ENCODE results near the gene HACL1. TPM values are rescaled to one million over a fixed set of nuclear protein-coding genes. Genes with fewer than 3 reads are reported as not detected.
"Not testable (repeated sequence)": the region's sequence is repeated elsewhere in the genome, so short reads cannot be mapped to it uniquely, and the experiment has no call there.

The HACL1 gene
- total and polyA plus RNA-seq, 8 donors, result 6.5 to 18.8 (median 12.1) TPM

- Histone ChIP-seq H3K9me3 (no peaks in the 10 kb centered on the region), H3K36me3 (no peaks in the 10 kb centered on the region), H3K27ac (no peak overlapping the region), H3K27me3 (no peaks in the 10 kb centered on the region), H3K4me3 (no peak overlapping the region), H3K4me1 (no peaks in the 10 kb centered on the region)
- intact Hi-C loops (cut with DNase I), result no loop called here
- no peak for FAIRE-seq
- TF ChIP-seq CTCF (IDR thresholded peaks at IDR 0.05), result no peak
- ATAC-seq, result no peak
- DNase-seq, result no peak
- WGBS, 2 donors, result 51 to 57% methylated on average over 2 of the region's 2 CpGs
Measured at GRCh38 chr3:15536856-15537255, 64.5 kb downstream of the HACL1 start.

GRCh38 chr3:15535732-15536131, 65.6 kb downstream of the HACL1 start:
- no peak overlapping the region for H3K27ac ChIP-seq
- DNase-seq, result no peak
- H3K36me3 ChIP-seq, result no peaks in the 10 kb centered on the region
- no peaks in the 10 kb centered on the region for H3K4me1 ChIP-seq
- H3K27me3 ChIP-seq, result no peaks in the 10 kb centered on the region
- H3K9me3 ChIP-seq, result no peaks in the 10 kb centered on the region
- no peak for TF ChIP-seq CTCF (IDR thresholded peaks at IDR 0.05)
- no peak for FAIRE-seq
- no peak overlapping the region for H3K4me3 ChIP-seq
- intact Hi-C loops (cut with DNase I), result no loop called here
- WGBS, 2 donors, result 100% methylated on average over 1 of the region's 1 CpG
- ATAC-seq, result no peak

GRCh38 chr3:15532614-15533013, 68.8 kb downstream of the HACL1 start:
- H3K4me3 ChIP-seq; intact Hi-C loops (cut with DNase I); H3K9me3 ChIP-seq; H3K4me1 ChIP-seq; DNase-seq; FAIRE-seq; H3K36me3 ChIP-seq; H3K27me3 ChIP-seq; H3K27ac ChIP-seq; ATAC-seq: not testable (repeated sequence)
- 98% methylated on average over 2 of the region's 2 CpGs for WGBS, 2 donors

GRCh38 chr3:15531346-15531745, 70.0 kb downstream of the HACL1 start:
- no peak overlapping the region for H3K27ac ChIP-seq

GRCh38 chr3:15528854-15529537, 72.4 kb downstream of the HACL1 start:
- Histone ChIP-seq H3K9me3 (no peaks in the 10 kb centered on the region), H3K27ac (no peak overlapping the region), H3K4me1 (no peaks in the 10 kb centered on the region), H3K4me3 (no peak overlapping the region), H3K36me3 (no peaks in the 10 kb centered on the region), H3K27me3 (no peaks in the 10 kb centered on the region)
- DNase-seq (no peak), FAIRE-seq (no peak), ATAC-seq (peak; percentile 35 to 70 (median 60))
- no peak for TF ChIP-seq CTCF (IDR thresholded peaks at IDR 0.05)
- 49 to 52% methylated on average over 4 of the region's 4 CpGs for WGBS, 2 donors
- intact Hi-C loops (cut with DNase I), result no loop called here

More at GRCh38 chr3:15531346-15531745, 70.0 kb downstream of the HACL1 start:
- no peaks in the 10 kb centered on the region for H3K4me1 ChIP-seq
- H3K9me3 ChIP-seq, result no peaks in the 10 kb centered on the region
- no peak overlapping the region for H3K4me3 ChIP-seq
- TF ChIP-seq CTCF (IDR thresholded peaks at IDR 0.05), result no peak
- no peaks in the 10 kb centered on the region for H3K27me3 ChIP-seq
- H3K36me3 ChIP-seq, result no peaks in the 10 kb centered on the region
- FAIRE-seq (no peak), DNase-seq (no peak), ATAC-seq (no peak)
- intact Hi-C loops (cut with DNase I), result no loop called here
- 73 to 82% methylated on average over 1 of the region's 1 CpG for WGBS, 2 donors
